ENCODE results near the gene HMSD. TPM values are rescaled to one million over a fixed set of nuclear protein-coding genes. Genes with fewer than 3 reads are reported as not detected.

HMSD gene
- total and polyA plus RNA-seq, 2 donors from 2014 or later = 1.4 TPM; not detected in 1

- intact Hi-C loops (cut with DNase I) = no loop called here
- Histone ChIP-seq H3K9ac (ENCODE audit: low read length in 3 of 3) (no peak overlapping the region), H3K4me1 (ENCODE audit: control insufficient read depth in 2 of 3, insufficient read depth in 2 of 3, low read depth in 1 of 3, low read length in 3 of 3) (no peaks in the 10 kb centered on the region), H3K27ac (ENCODE audit: low read depth in 2 of 2, low read length in 2 of 2) (no peak overlapping the region), H3K4me3 (ENCODE audit: low read length in 3 of 3) (no peak overlapping the region), H3K9me3 (ENCODE audit: control insufficient read depth in 2 of 3, insufficient read depth in 1 of 3, low read length in 3 of 3) (peaks cover 0 to 6% (median 0%) of the 10 kb centered on the region in 3 donors), H3K27me3 (ENCODE audit: control insufficient read depth, insufficient read depth, low read length) (no peaks in the 10 kb centered on the region), H3K36me3 (ENCODE audit: control insufficient read depth in 2 of 3, insufficient read depth in 3 of 3, low read length in 3 of 3) (no peaks in the 10 kb centered on the region)
- FAIRE-seq = no peak
- DNase-seq = no peak
- TF ChIP-seq, protein P1, sequence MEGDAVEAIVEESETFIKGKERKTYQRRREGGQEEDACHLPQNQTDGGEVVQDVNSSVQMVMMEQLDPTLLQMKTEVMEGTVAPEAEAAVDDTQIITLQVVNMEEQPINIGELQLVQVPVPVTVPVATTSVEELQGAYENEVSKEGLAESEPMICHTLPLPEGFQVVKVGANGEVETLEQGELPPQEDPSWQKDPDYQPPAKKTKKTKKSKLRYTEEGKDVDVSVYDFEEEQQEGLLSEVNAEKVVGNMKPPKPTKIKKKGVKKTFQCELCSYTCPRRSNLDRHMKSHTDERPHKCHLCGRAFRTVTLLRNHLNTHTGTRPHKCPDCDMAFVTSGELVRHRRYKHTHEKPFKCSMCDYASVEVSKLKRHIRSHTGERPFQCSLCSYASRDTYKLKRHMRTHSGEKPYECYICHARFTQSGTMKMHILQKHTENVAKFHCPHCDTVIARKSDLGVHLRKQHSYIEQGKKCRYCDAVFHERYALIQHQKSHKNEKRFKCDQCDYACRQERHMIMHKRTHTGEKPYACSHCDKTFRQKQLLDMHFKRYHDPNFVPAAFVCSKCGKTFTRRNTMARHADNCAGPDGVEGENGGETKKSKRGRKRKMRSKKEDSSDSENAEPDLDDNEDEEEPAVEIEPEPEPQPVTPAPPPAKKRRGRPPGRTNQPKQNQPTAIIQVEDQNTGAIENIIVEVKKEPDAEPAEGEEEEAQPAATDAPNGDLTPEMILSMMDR (IDR thresholded peaks at IDR 0.05; ENCODE audit: borderline replicate concordance, extremely low read depth, insufficient read depth) = no peak
These were observed 47.9 kb downstream of the HMSD start for GRCh38 chr18:63997041-63997440.

- intact Hi-C loops (cut with DNase I) = no loop called here
- H3K27ac ChIP-seq (ENCODE audit: low read depth in 2 of 2, low read length in 2 of 2) = no peak overlapping the region
- H3K9me3 ChIP-seq (ENCODE audit: control insufficient read depth in 2 of 3, insufficient read depth in 1 of 3, low read length in 3 of 3) = peaks cover 0 to 6% (median 0%) of the 10 kb centered on the region in 3 donors
- DNase-seq (no peak), FAIRE-seq (no peak)
- H3K4me1 ChIP-seq (ENCODE audit: control insufficient read depth in 2 of 3, insufficient read depth in 2 of 3, low read depth in 1 of 3, low read length in 3 of 3) = no peaks in the 10 kb centered on the region
- no peak overlapping the region for H3K9ac ChIP-seq (ENCODE audit: low read length in 3 of 3)
- no peak overlapping the region for H3K4me3 ChIP-seq (ENCODE audit: low read length in 3 of 3)
- H3K27me3 ChIP-seq (ENCODE audit: control insufficient read depth, insufficient read depth, low read length) = no peaks in the 10 kb centered on the region
- H3K36me3 ChIP-seq (ENCODE audit: control insufficient read depth in 2 of 3, insufficient read depth in 3 of 3, low read length in 3 of 3) = no peaks in the 10 kb centered on the region
- TF ChIP-seq, protein P1 (IDR thresholded peaks at IDR 0.05; ENCODE audit: borderline replicate concordance, extremely low read depth, insufficient read depth) = no peak
These were observed 48.5 kb downstream of the HMSD start for GRCh38 chr18:63997606-63998005.

GRCh38 chr18:63999871-64000270, 50.8 kb downstream of the HMSD start:
- Histone ChIP-seq H3K4me3 (ENCODE audit: low read length in 3 of 3) (no peak overlapping the region), H3K9ac (ENCODE audit: low read length in 3 of 3) (no peak overlapping the region), H3K27ac (ENCODE audit: low read depth in 2 of 2, low read length in 2 of 2) (no peak overlapping the region), H3K4me1 (ENCODE audit: control insufficient read depth in 2 of 3, insufficient read depth in 2 of 3, low read depth in 1 of 3, low read length in 3 of 3) (no peaks in the 10 kb centered on the region), H3K36me3 (ENCODE audit: control insufficient read depth in 2 of 3, insufficient read depth in 3 of 3, low read length in 3 of 3) (no peaks in the 10 kb centered on the region), H3K27me3 (ENCODE audit: control insufficient read depth, insufficient read depth, low read length) (no peaks in the 10 kb centered on the region), H3K9me3 (ENCODE audit: control insufficient read depth in 2 of 3, insufficient read depth in 1 of 3, low read length in 3 of 3) (peaks cover 0 to 6% (median 0%) of the 10 kb centered on the region in 3 donors)
- DNase-seq (no peak), FAIRE-seq (no peak)
- intact Hi-C loops (cut with DNase I) = no loop called here
- TF ChIP-seq, protein P1 (IDR thresholded peaks at IDR 0.05; ENCODE audit: borderline replicate concordance, extremely low read depth, insufficient read depth) = no peak

- intact Hi-C loops (cut with DNase I) = no loop called here
- H3K36me3 ChIP-seq (ENCODE audit: control insufficient read depth in 2 of 3, insufficient read depth in 3 of 3, low read length in 3 of 3) = no peaks in the 10 kb centered on the region
- no peak for FAIRE-seq
- H3K4me3 ChIP-seq (ENCODE audit: low read length in 3 of 3) = no peak overlapping the region
- no peaks in the 10 kb centered on the region for H3K9me3 ChIP-seq (ENCODE audit: control insufficient read depth in 2 of 3, insufficient read depth in 1 of 3, low read length in 3 of 3)
- no peaks in the 10 kb centered on the region for H3K27me3 ChIP-seq (ENCODE audit: control insufficient read depth, insufficient read depth, low read length)
- H3K27ac ChIP-seq (ENCODE audit: low read depth in 2 of 2, low read length in 2 of 2) = no peak overlapping the region
- TF ChIP-seq, protein P1 (IDR thresholded peaks at IDR 0.05; ENCODE audit: borderline replicate concordance, extremely low read depth, insufficient read depth) = no peak
- no peak for DNase-seq
- no peak overlapping the region for H3K9ac ChIP-seq (ENCODE audit: low read length in 3 of 3)
- no peaks in the 10 kb centered on the region for H3K4me1 ChIP-seq (ENCODE audit: control insufficient read depth in 2 of 3, insufficient read depth in 2 of 3, low read depth in 1 of 3, low read length in 3 of 3)
These were observed 53.5 kb downstream of the HMSD start for GRCh38 chr18:64002581-64002980.

Data from kidney (tissue), 14 donors.